ENCODE results near the gene CDKN2D. TPM values are rescaled to one million over a fixed set of nuclear protein-coding genes. Genes with fewer than 3 reads are reported as not detected.
A peak's percentile ranks its signal among the peaks of the same experiment; 100 is the strongest.

CDKN2D gene
- total RNA-seq, 1 experiment from 2014 or later = 3.3 TPM

DNA sequence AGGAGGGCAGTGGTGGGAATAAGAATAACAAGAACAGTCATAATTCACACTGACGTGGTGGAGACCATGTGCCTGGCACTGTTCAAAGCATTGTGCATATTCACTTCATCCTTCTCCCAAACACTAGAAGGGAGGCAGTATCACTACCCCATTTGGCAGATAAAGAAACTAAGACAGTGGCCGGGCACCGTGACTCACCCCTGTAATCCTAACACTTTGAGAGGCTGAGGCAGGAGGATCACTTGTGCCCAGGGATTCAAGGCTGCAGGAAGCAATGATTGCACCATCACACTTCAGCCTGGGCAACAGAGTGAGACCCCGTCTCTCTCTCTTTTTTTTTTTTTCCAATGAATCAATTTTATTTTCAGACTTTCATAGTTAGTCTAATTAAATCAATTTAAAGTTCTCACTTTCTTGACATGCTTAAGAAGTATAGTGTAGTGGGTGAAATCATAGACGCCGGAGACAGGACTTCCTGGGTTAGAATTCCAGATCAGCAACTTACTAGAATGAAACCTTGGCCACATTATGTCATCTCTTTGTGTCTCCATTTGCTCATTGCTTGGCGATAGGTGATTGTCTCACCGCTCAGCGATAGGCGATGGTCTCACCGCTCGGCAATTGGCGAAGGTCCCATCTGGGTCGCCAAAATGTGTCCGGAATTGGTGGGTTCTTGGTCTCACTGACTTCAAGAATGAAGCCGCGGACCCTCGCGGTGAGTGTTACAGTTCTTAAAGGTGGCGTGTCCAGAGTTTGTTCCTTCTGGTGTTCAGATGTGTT is 30.4 kb downstream of the CDKN2D start:
- Mint-ChIP-seq H3K27me3 (ENCODE audit: low read depth) (peaks cover 9% of the 10 kb centered on the region), H3K4me3 (no peak overlapping the region), H3K9me3 (no peaks in the 10 kb centered on the region), H3K36me3 (no peaks in the 10 kb centered on the region), H3K4me1 (peaks cover 2% of the 10 kb centered on the region; the same call in 1 of the 2 replicates), H3K27ac (no peak overlapping the region)
- no peak for DNase-seq (ENCODE audit: low spot score)
- no peak for ATAC-seq
- CTCF ChIA-PET = interaction anchor here (0.6 to 1.1 kb wide), 3 partner anchors 43 to 324 kb away, joined by 3 read pairs; no protein-coding TSS in a partner anchor
- TF ChIP-seq CREB1 (CRISPR knock-in tag; IDR thresholded peaks at IDR 0.05) = no peak
- TF ChIP-seq, protein P1, sequence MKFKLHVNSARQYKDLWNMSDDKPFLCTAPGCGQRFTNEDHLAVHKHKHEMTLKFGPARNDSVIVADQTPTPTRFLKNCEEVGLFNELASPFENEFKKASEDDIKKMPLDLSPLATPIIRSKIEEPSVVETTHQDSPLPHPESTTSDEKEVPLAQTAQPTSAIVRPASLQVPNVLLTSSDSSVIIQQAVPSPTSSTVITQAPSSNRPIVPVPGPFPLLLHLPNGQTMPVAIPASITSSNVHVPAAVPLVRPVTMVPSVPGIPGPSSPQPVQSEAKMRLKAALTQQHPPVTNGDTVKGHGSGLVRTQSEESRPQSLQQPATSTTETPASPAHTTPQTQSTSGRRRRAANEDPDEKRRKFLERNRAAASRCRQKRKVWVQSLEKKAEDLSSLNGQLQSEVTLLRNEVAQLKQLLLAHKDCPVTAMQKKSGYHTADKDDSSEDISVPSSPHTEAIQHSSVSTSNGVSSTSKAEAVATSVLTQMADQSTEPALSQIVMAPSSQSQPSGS (CRISPR knock-in tag; IDR thresholded peaks at IDR 0.05; ENCODE audit: borderline replicate concordance, low read depth) = no peak
- TF ChIP-seq FOXK1 (CRISPR knock-in tag; IDR thresholded peaks at IDR 0.05) = no peak
- 0 out of 2 replicates have a peak, but pooled peaks have one; percentile 2 for TF ChIP-seq ZNF121 (CRISPR knock-in tag; IDR thresholded peaks at IDR 0.05)
- no peak for TF ChIP-seq NR1H2 (CRISPR knock-in tag; IDR thresholded peaks at IDR 0.05)
- POLR2A ChIA-PET = no interaction called here

DNA sequence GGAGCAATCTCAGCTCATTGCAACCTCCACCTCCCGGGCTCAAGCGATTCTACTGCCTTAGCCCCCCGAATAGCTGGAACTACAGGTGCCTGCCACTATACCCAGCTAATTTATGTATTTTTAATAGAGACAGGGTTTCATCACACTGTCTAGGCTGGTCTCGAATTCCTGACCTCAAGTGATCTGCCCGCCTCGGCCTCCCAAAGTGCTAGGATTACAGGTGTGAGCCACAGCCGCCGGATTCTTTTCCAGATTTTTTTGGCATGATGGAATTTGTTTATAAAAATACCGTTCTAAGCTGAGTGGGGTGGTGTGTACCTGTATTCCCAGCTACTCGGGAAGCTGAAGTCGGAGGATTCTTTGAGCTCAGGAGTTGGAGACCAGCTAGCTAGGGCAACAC is 31.1 kb downstream of the CDKN2D start:
- no peak for TF ChIP-seq FOXP1 (CRISPR knock-in tag; IDR thresholded peaks at IDR 0.05; ENCODE audit: borderline replicate concordance)
- no peak for TF ChIP-seq ZNF219 (CRISPR knock-in tag; IDR thresholded peaks at IDR 0.05; ENCODE audit: borderline replicate concordance)
- TF ChIP-seq, protein P2, sequence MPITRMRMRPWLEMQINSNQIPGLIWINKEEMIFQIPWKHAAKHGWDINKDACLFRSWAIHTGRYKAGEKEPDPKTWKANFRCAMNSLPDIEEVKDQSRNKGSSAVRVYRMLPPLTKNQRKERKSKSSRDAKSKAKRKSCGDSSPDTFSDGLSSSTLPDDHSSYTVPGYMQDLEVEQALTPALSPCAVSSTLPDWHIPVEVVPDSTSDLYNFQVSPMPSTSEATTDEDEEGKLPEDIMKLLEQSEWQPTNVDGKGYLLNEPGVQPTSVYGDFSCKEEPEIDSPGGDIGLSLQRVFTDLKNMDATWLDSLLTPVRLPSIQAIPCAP (CRISPR knock-in tag; IDR thresholded peaks at IDR 0.05) = no peak
- TF ChIP-seq, protein P3, sequence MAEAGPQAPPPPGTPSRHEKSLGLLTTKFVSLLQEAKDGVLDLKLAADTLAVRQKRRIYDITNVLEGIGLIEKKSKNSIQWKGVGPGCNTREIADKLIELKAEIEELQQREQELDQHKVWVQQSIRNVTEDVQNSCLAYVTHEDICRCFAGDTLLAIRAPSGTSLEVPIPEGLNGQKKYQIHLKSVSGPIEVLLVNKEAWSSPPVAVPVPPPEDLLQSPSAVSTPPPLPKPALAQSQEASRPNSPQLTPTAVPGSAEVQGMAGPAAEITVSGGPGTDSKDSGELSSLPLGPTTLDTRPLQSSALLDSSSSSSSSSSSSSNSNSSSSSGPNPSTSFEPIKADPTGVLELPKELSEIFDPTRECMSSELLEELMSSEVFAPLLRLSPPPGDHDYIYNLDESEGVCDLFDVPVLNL (CRISPR knock-in tag; IDR thresholded peaks at IDR 0.05; ENCODE audit: borderline replicate concordance, low read depth) = no peak
- TF ChIP-seq ZSCAN18 (CRISPR knock-in tag; IDR thresholded peaks at IDR 0.05) = no peak
- no peak for TF ChIP-seq TP53 (CRISPR knock-in tag; IDR thresholded peaks at IDR 0.05)
- TF ChIP-seq ZNF532 (CRISPR knock-in tag; IDR thresholded peaks at IDR 0.05; ENCODE audit: borderline replicate concordance) = no peak
- no peak for TF ChIP-seq JUN (CRISPR knock-in tag; IDR thresholded peaks at IDR 0.05)
- no peak for TF ChIP-seq CREB1 (CRISPR knock-in tag; IDR thresholded peaks at IDR 0.05)
- TF ChIP-seq NR3C1 (CRISPR knock-in tag; conservative IDR thresholded peaks at IDR 0.05; ENCODE audit: low read depth) = no peak
- no peak for TF ChIP-seq ZNF121 (CRISPR knock-in tag; IDR thresholded peaks at IDR 0.05)
- TF ChIP-seq SP1 (CRISPR knock-in tag; conservative IDR thresholded peaks at IDR 0.05) = no peak
- TF ChIP-seq TEAD4 (CRISPR knock-in tag; IDR thresholded peaks at IDR 0.05) = no peak
- TF ChIP-seq, protein P4, sequence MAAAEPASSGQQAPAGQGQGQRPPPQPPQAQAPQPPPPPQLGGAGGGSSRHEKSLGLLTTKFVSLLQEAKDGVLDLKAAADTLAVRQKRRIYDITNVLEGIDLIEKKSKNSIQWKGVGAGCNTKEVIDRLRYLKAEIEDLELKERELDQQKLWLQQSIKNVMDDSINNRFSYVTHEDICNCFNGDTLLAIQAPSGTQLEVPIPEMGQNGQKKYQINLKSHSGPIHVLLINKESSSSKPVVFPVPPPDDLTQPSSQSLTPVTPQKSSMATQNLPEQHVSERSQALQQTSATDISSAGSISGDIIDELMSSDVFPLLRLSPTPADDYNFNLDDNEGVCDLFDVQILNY (CRISPR knock-in tag; IDR thresholded peaks at IDR 0.05) = no peak
- TF ChIP-seq RELA (CRISPR knock-in tag; IDR thresholded peaks at IDR 0.05; ENCODE audit: borderline replicate concordance) = no peak
- TF ChIP-seq ZNF138 (CRISPR knock-in tag; conservative IDR thresholded peaks at IDR 0.05) = no peak
- Mint-ChIP-seq H3K9me3 (peaks cover 2% of the 10 kb centered on the region), H3K27me3 (ENCODE audit: low read depth) (peaks cover 12% of the 10 kb centered on the region), H3K36me3 (no peaks in the 10 kb centered on the region), H3K27ac (no peak overlapping the region), H3K4me1 (no peaks in the 10 kb centered on the region), H3K4me3 (no peak overlapping the region)
- DNase-seq (ENCODE audit: low spot score) (no peak), ATAC-seq (no peak)
- POLR2A ChIA-PET = interaction anchor here (0.6 kb wide), 2 partner anchors 67 to 106 kb away, joined by 3 to 5 read pairs; no protein-coding TSS in a partner anchor
- CTCF ChIA-PET = interaction anchor here (0.6 kb wide), 2 partner anchors 180 to 325 kb away, joined by 3 read pairs; no protein-coding TSS in a partner anchor

Measured in WTC11 (cell line).